ENCODE measurements around the gene ZNF530.

DNA sequence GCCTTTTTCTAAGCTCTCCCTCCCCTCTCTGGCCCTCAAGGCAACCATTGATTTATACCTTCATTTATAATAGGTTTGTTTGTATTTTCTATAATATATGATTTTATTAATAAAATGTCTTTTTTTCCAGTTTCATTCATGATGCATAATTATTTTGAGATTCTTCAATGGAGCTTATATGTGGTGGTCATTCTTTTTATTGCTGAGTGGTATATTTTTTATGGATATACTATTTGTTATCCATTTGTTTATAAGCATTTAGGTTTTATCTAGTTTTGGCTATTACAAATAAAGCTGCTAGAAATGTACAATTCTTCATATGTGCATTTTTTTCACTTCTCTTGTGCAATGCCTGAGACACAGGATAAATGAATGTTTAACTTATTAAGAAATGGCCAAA lies 44.0 kb downstream of the ZNF530 start:
- no peak for TF ChIP-seq POLR2A (IDR thresholded peaks at IDR 0.05)
- TF ChIP-seq, protein P1, sequence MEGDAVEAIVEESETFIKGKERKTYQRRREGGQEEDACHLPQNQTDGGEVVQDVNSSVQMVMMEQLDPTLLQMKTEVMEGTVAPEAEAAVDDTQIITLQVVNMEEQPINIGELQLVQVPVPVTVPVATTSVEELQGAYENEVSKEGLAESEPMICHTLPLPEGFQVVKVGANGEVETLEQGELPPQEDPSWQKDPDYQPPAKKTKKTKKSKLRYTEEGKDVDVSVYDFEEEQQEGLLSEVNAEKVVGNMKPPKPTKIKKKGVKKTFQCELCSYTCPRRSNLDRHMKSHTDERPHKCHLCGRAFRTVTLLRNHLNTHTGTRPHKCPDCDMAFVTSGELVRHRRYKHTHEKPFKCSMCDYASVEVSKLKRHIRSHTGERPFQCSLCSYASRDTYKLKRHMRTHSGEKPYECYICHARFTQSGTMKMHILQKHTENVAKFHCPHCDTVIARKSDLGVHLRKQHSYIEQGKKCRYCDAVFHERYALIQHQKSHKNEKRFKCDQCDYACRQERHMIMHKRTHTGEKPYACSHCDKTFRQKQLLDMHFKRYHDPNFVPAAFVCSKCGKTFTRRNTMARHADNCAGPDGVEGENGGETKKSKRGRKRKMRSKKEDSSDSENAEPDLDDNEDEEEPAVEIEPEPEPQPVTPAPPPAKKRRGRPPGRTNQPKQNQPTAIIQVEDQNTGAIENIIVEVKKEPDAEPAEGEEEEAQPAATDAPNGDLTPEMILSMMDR (IDR thresholded peaks at IDR 0.05) = no peak
